Panc1 (cell line): Measurements from ENCODE around the gene TANC1. TPM values are rescaled to one million over a fixed set of nuclear protein-coding genes. Genes with fewer than 3 reads are reported as not detected.

Experiments
- ATAC-seq: fragments of 200-7000 bp; cut with Tn5 transposase; 2 replicates; pipeline ENCODE4 v1.9.1; 2020; ENCODE audit warnings: mild to moderate bottlenecking, moderate library complexity
- BruUV-seq: library from RNA; stranded (reverse); fragments of 400-500 nt; replicated peaks from 2 replicates; lab custom pipeline; 2021; lab: Mats Ljungman, UMichigan
- CTCF ChIA-PET: fragments of 300-600 bp; sonication (Branson Sonifier 250); formaldehyde crosslinking; loops from one replicate; lab custom pipeline; 2022; ENCODE audit warnings: antibody characterized with exemption; lab: Charles Lee
- POLR2A ChIA-PET: fragments of 300-600 bp; sonication (Branson Sonifier 250); formaldehyde crosslinking; loops from one replicate; lab custom pipeline; 2022; ENCODE audit warnings: antibody characterized with exemption; lab: Charles Lee
- DNase-seq: peaks from one replicate; pipeline ENCODE4 v3.0.0-alpha.2; 2010; ENCODE audit warnings: low read depth, low spot score
- H3K27ac ChIP-seq: 2 replicates; pipeline ENCODE4 v1.5.1; 2011; ENCODE audit warnings: mild to moderate bottlenecking, low read length, inconsistent platforms
- H3K27me3 ChIP-seq: fragments of 200-500 bp; sonication (Bioruptor generic); 2 replicates; pipeline ENCODE4 v1.6.0; 2014; ENCODE audit warnings: low read length, inconsistent platforms; ENCODE audit not compliant: control insufficient read depth, insufficient read depth
- H3K36me3 ChIP-seq: fragments of 200-500 bp; sonication (Bioruptor generic); 2 replicates; pipeline ENCODE4 v1.5.1; 2014; ENCODE audit warnings: inconsistent platforms, mild to moderate bottlenecking, low read length, moderate library complexity; ENCODE audit not compliant: control insufficient read depth, insufficient read depth
- H3K4me1 ChIP-seq: 2 replicates; pipeline ENCODE4 v1.5.1; 2011; ENCODE audit warnings: inconsistent platforms, mild to moderate bottlenecking, low read length, moderate library complexity; ENCODE audit not compliant: control insufficient read depth, insufficient read depth
- H3K4me3 ChIP-seq, 2 experiments: 2 replicates each; pipeline ENCODE4 v1.5.1; 2011 to 2012; ENCODE audit warnings: low read depth in 2 of 2, low read length in 2 of 2, mild to moderate bottlenecking in 2 of 2, inconsistent platforms in 1 of 2, moderate library complexity in 1 of 2
- H3K9me3 ChIP-seq: fragments of 200-500 bp; sonication (Bioruptor generic); 2 replicates; pipeline ENCODE4 v1.5.1; 2014; ENCODE audit warnings: low read depth, mild to moderate bottlenecking, inconsistent platforms, low read length, moderate library complexity; ENCODE audit not compliant: control insufficient read depth, insufficient read depth
- CTCF ChIP-seq: fragments of 450-650 bp; IDR thresholded peaks from 2 replicates; pipeline ENCODE4 v1.5.1; 2017; ENCODE audit warnings: mild to moderate bottlenecking
- POLR2AphosphoS5 ChIP-seq: IDR thresholded peaks from 2 replicates; pipeline ENCODE4 v1.6.1; 2012; ENCODE audit warnings: mild to moderate bottlenecking, low read depth, low read length, moderate library complexity
- SIN3A ChIP-seq: IDR thresholded peaks from 2 replicates; pipeline ENCODE4 v1.6.1; 2012; ENCODE audit warnings: low read depth, mild to moderate bottlenecking, low read length, moderate library complexity, borderline replicate concordance; ENCODE audit not compliant: insufficient read depth
- TCF7L2 ChIP-seq: IDR thresholded peaks from 2 replicates; pipeline ENCODE4 v1.6.1; 2011; ENCODE audit warnings: mild to moderate bottlenecking, low read depth, low read length, inconsistent platforms
- in situ Hi-C: cut with HindIII; loops from 2 replicates; pipeline ENCODE4 v1.10.0; 2016; ENCODE audit warnings: low sequenced_read_pairs, low pct_unique_long_range_greater_than_20kb
- intact Hi-C: fragments of 100-400 bp; cut with micrococcal nuclease; formaldehyde crosslinking; loops from one replicate; pipeline ENCODE4 v1.10.0; 2022; ENCODE audit not compliant: unreplicated experiment
- total RNA-seq: library from RNA; stranded (reverse); gene quantifications from one replicate; pipeline ENCODE4 v1.2.1, GENCODE V29; 2021; ENCODE audit not compliant: unreplicated experiment
- TF ChIP-seq, protein P1 (sequence below), 2 experiments: IDR thresholded peaks; 2 replicates each; pipeline ENCODE4 v1.6.1; 2011 to 2012; ENCODE audit warnings: low read depth in 2 of 2, control low read depth in 1 of 2, low read length in 1 of 2, mild to moderate bottlenecking in 1 of 2, moderate library complexity in 1 of 2; ENCODE audit not compliant: insufficient read depth in 1 of 2

Gene TANC1
- total RNA-seq, 1 experiment from 2014 or later = 44.3 TPM

GRCh38 chr2:159054032-159054334, 85.5 kb downstream of the TANC1 start:
- in situ Hi-C loops = no loop called here

GRCh38 chr2:159054985-159055384, 86.5 kb downstream of the TANC1 start:
- H3K4me1 ChIP-seq = peaks cover 7% of the 10 kb centered on the region; the same call in 1 of the 2 replicates
- no peak for TF ChIP-seq POLR2AphosphoS5
- no peak for TF ChIP-seq CTCF
- TF ChIP-seq, protein P1, sequence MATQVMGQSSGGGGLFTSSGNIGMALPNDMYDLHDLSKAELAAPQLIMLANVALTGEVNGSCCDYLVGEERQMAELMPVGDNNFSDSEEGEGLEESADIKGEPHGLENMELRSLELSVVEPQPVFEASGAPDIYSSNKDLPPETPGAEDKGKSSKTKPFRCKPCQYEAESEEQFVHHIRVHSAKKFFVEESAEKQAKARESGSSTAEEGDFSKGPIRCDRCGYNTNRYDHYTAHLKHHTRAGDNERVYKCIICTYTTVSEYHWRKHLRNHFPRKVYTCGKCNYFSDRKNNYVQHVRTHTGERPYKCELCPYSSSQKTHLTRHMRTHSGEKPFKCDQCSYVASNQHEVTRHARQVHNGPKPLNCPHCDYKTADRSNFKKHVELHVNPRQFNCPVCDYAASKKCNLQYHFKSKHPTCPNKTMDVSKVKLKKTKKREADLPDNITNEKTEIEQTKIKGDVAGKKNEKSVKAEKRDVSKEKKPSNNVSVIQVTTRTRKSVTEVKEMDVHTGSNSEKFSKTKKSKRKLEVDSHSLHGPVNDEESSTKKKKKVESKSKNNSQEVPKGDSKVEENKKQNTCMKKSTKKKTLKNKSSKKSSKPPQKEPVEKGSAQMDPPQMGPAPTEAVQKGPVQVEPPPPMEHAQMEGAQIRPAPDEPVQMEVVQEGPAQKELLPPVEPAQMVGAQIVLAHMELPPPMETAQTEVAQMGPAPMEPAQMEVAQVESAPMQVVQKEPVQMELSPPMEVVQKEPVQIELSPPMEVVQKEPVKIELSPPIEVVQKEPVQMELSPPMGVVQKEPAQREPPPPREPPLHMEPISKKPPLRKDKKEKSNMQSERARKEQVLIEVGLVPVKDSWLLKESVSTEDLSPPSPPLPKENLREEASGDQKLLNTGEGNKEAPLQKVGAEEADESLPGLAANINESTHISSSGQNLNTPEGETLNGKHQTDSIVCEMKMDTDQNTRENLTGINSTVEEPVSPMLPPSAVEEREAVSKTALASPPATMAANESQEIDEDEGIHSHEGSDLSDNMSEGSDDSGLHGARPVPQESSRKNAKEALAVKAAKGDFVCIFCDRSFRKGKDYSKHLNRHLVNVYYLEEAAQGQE (IDR thresholded peaks at IDR 0.05; ENCODE audit: insufficient read depth in 1 of 2, low read depth in 2 of 2, low read length in 1 of 2) = no peak
- TF ChIP-seq TCF7L2 = no peak
- TF ChIP-seq SIN3A = no peak
- BruUV-seq = no TSS peak
- no peaks in the 10 kb centered on the region for H3K27me3 ChIP-seq
- no peak for DNase-seq
- ATAC-seq = peak; percentile 49; the same call in 1 of the 2 replicates
- CTCF ChIA-PET = no interaction called here
- in situ Hi-C loops = no loop called here
- no peak overlapping the region for H3K4me3 ChIP-seq
- no peak overlapping the region for H3K27ac ChIP-seq
- intact Hi-C loops = no loop called here
- no peaks in the 10 kb centered on the region for H3K36me3 ChIP-seq
- no peaks in the 10 kb centered on the region for H3K9me3 ChIP-seq
- POLR2A ChIA-PET = no interaction called here

More at GRCh38 chr2:159054032-159054334, 85.5 kb downstream of the TANC1 start:
- Histone ChIP-seq H3K4me3 (no peak overlapping the region), H3K27me3 (no peaks in the 10 kb centered on the region), H3K9me3 (no peaks in the 10 kb centered on the region), H3K27ac (peak overlapping the region; percentile 8; the same call in 1 of the 2 replicates), H3K4me1 (peaks cover 7% of the 10 kb centered on the region; the same call in 1 of the 2 replicates), H3K36me3 (no peaks in the 10 kb centered on the region)
- ATAC-seq (no peak), DNase-seq (no peak)
- BruUV-seq = no TSS peak
- intact Hi-C loops = no loop called here
- POLR2A ChIA-PET = no interaction called here
- CTCF ChIA-PET = no interaction called here
- TF ChIP-seq SIN3A (no peak), CTCF (no peak), TCF7L2 (no peak), POLR2AphosphoS5 (no peak)
- TF ChIP-seq, protein P1 (IDR thresholded peaks at IDR 0.05; ENCODE audit: insufficient read depth in 1 of 2, low read depth in 2 of 2, low read length in 1 of 2) = no peak
